ENCODE measurements around the gene MSI2.

The MSI2 gene

DNA sequence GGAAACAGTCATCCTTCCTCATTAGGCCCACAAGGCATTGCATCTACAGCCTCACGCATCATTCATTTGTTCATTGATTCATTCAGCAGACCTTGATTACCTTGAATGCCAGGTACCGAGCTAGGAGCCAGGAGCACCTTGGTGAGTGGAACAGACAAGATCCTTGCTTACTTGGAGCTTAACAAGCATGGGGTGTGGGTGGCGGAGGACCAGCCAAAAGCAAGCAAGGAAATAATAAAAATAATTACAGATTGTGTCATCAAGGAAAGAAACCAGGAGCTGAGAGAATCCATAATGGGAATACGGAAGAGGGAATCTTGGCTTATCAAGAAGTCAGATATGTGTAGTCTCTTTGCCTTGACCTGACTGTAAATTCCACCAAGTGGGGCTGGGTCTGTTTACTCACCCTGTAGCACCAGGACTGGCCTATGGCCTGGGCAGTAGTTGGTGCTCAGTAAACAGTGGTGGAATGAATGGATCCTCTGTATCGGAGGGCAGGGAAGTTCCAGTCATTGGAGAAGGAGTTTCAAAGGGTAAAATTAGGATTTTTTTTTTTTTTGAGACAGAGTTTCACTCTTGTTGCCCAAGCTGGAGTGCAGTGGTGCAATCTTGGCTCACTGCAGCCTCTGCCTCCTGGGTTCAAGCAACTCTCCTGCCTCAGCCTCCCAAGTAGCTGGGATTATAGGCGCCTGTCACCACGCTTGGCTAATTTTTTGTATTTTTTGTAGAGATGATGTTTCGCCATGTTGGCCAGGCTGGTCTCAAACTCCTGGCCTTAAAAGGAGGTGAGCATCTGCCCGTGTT, 157.7 kb downstream of the MSI2 start:
- peaks cover 16% of the 10 kb centered on the region for H3K4me1 ChIP-seq (ENCODE audit: control insufficient read depth, insufficient read depth, low read length)
- no peaks in the 10 kb centered on the region for H3K27me3 ChIP-seq (ENCODE audit: control insufficient read depth, insufficient read depth, low read length)
- H3K36me3 ChIP-seq (ENCODE audit: control insufficient read depth, insufficient read depth, low read length): no peaks in the 10 kb centered on the region
- H3K9me3 ChIP-seq (ENCODE audit: control insufficient read depth, low read length): no peaks in the 10 kb centered on the region
- H3K4me3 ChIP-seq (ENCODE audit: low read length): no peak overlapping the region
- no peak overlapping the region for H3K9ac ChIP-seq (ENCODE audit: low read length)

DNA sequence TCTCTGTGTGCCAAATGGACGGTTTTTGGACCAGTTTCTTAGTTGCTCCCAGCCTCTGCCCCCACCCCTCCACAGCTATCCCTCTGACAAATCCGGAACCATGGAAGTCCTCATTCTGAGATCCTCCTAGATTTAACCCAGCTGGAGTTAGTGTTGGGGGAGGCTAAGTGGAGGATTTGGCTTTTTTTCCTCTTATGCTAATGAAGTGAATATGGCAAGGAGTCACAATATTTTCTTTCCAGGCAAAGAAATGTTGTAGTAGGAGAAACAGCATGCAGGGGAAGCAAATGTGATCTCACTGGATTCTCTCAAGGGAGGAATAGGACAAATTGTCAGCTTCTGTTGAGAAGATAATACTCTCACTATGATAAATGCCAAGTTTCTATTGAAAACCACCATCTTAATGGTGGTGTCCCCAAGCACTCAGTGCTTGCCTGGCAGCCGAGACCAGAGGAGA, 159.5 kb downstream of the MSI2 start:
- peaks cover 15% of the 10 kb centered on the region for H3K4me1 ChIP-seq (ENCODE audit: control insufficient read depth, insufficient read depth, low read length)
- no peak overlapping the region for H3K4me3 ChIP-seq (ENCODE audit: low read length)
- H3K27me3 ChIP-seq (ENCODE audit: control insufficient read depth, insufficient read depth, low read length): no peaks in the 10 kb centered on the region
- no peaks in the 10 kb centered on the region for H3K36me3 ChIP-seq (ENCODE audit: control insufficient read depth, insufficient read depth, low read length)
- H3K9me3 ChIP-seq (ENCODE audit: control insufficient read depth, low read length): no peaks in the 10 kb centered on the region
- H3K9ac ChIP-seq (ENCODE audit: low read length): no peak overlapping the region

DNA sequence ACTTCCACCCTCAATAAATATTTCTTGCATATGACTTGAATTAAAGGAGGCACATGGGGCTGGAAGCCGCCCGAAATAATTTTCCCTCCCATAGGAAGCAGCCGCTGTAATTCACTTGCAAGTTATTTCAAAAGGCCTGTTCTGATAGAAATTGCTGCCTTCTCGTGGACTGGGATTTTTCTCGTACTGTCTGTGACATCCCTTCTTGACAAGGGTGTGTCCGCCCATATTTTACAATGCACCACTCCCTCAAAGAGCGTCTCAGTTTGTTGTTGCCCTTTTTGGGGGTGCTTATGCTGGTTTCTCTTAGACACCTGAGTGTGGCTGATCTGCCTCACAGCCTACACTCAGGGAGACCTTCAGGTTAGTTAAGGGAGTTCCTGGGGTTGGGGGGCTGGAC, 160.0 kb downstream of the MSI2 start:
- Histone ChIP-seq H3K4me1 (ENCODE audit: control insufficient read depth, insufficient read depth, low read length) (peaks cover 17% of the 10 kb centered on the region), H3K4me3 (ENCODE audit: low read length) (no peak overlapping the region), H3K9me3 (ENCODE audit: control insufficient read depth, low read length) (no peaks in the 10 kb centered on the region), H3K36me3 (ENCODE audit: control insufficient read depth, insufficient read depth, low read length) (no peaks in the 10 kb centered on the region), H3K9ac (ENCODE audit: low read length) (no peak overlapping the region), H3K27me3 (ENCODE audit: control insufficient read depth, insufficient read depth, low read length) (no peaks in the 10 kb centered on the region)

DNA sequence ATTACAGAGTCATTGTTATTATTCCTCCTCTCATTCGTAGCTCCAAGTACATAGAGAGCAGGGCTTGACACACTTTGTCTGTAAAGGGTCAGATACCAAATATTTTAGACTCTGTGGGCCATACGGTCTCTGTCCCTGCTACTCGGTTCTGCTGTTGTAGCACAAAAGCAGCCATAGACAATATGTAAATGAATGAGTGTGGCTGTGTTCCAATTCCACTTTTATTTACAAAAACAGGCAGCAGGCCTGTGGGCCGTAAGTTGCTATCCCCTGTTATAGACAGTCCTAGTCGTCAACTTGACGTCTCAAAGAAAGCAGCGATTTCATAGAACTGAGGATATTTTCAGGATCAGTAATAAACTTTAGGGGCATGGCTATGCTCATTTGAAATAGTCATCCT, 161.6 kb downstream of the MSI2 start:
- peaks cover 22% of the 10 kb centered on the region for H3K4me1 ChIP-seq (ENCODE audit: control insufficient read depth, insufficient read depth, low read length)
- no peak overlapping the region for H3K9ac ChIP-seq (ENCODE audit: low read length)
- no peaks in the 10 kb centered on the region for H3K9me3 ChIP-seq (ENCODE audit: control insufficient read depth, low read length)
- H3K4me3 ChIP-seq (ENCODE audit: low read length): no peak overlapping the region
- H3K36me3 ChIP-seq (ENCODE audit: control insufficient read depth, insufficient read depth, low read length): no peaks in the 10 kb centered on the region
- no peaks in the 10 kb centered on the region for H3K27me3 ChIP-seq (ENCODE audit: control insufficient read depth, insufficient read depth, low read length)

- H3K27me3 ChIP-seq (ENCODE audit: control insufficient read depth, insufficient read depth, low read length): no peaks in the 10 kb centered on the region
- no peaks in the 10 kb centered on the region for H3K9me3 ChIP-seq (ENCODE audit: control insufficient read depth, low read length)
- H3K4me3 ChIP-seq (ENCODE audit: low read length): no peak overlapping the region
- peaks cover 22% of the 10 kb centered on the region for H3K4me1 ChIP-seq (ENCODE audit: control insufficient read depth, insufficient read depth, low read length)
- no peak overlapping the region for H3K9ac ChIP-seq (ENCODE audit: low read length)
- H3K36me3 ChIP-seq (ENCODE audit: control insufficient read depth, insufficient read depth, low read length): no peaks in the 10 kb centered on the region
These were observed 162.3 kb downstream of the MSI2 start for GRCh38 chr17:57418463-57419246.

- Histone ChIP-seq H3K4me1 (ENCODE audit: control insufficient read depth, insufficient read depth, low read length) (peaks cover 9% of the 10 kb centered on the region), H3K36me3 (ENCODE audit: control insufficient read depth, insufficient read depth, low read length) (no peaks in the 10 kb centered on the region), H3K4me3 (ENCODE audit: low read length) (no peak overlapping the region), H3K27me3 (ENCODE audit: control insufficient read depth, insufficient read depth, low read length) (no peaks in the 10 kb centered on the region), H3K9me3 (ENCODE audit: control insufficient read depth, low read length) (no peaks in the 10 kb centered on the region), H3K9ac (ENCODE audit: low read length) (no peak overlapping the region)
These were observed 163.7 kb downstream of the MSI2 start for GRCh38 chr17:57419940-57420550.

DNA sequence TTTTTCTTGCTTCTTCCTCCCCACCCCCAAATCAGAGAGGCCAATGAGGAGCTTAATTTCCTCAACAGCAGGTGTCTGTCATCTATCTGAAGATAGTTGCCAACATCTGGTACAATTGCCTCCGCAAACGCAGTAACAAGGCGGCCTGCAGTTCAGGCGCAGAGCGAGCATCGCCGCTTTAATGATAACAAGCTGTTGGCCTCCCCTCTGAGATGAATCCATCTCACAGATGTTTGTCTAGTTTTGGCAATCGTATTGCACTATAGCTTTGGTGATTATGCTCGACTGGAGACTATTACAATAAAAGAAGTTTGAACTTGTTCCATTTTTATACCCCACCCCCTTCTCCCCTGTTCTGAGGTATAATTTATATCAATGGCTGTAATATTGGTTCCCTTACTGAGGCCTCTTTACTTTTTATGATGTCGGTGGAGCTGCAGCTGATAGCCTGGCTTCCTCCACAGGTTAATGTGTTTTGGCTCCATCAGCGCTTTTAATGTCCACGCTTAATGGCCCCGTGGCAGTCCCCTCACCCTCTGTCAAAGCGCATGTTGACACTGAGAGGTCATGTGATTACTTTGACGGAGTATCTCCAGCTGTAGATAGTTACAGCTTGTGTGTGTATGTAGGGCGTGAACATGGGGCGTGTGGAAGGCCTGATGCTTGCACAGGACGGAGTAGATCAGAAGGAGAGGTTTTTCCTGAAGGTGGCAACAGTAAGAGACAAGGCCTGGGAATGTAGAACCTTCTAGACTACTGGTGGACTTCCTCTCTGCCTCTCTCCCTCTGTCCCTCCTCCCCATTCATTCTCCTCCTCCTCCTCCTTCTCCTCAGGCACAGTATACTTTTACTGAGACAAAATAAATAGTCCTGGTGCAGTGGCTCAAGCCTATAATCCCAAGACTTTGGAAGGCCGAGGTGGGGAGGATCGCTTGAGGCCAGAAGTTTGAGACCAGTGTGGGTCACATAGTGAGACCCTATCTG, 164.7 kb downstream of the MSI2 start:
- Histone ChIP-seq H3K9ac (ENCODE audit: low read length) (no peak overlapping the region), H3K27me3 (ENCODE audit: control insufficient read depth, insufficient read depth, low read length) (no peaks in the 10 kb centered on the region)

GRCh38 chr17:57422574-57423164, 166.3 kb downstream of the MSI2 start:
- Histone ChIP-seq H3K36me3 (ENCODE audit: control insufficient read depth, insufficient read depth, low read length) (no peaks in the 10 kb centered on the region), H3K4me3 (ENCODE audit: low read length) (no peak overlapping the region), H3K9ac (ENCODE audit: low read length) (no peak overlapping the region), H3K9me3 (ENCODE audit: control insufficient read depth, low read length) (no peaks in the 10 kb centered on the region), H3K4me1 (ENCODE audit: control insufficient read depth, insufficient read depth, low read length) (peaks cover 7% of the 10 kb centered on the region), H3K27me3 (ENCODE audit: control insufficient read depth, insufficient read depth, low read length) (no peaks in the 10 kb centered on the region)

More for the DNA sequence above, 164.7 kb downstream of the MSI2 start:
- Histone ChIP-seq H3K4me1 (ENCODE audit: control insufficient read depth, insufficient read depth, low read length) (peaks cover 7% of the 10 kb centered on the region), H3K4me3 (ENCODE audit: low read length) (no peak overlapping the region), H3K36me3 (ENCODE audit: control insufficient read depth, insufficient read depth, low read length) (no peaks in the 10 kb centered on the region), H3K9me3 (ENCODE audit: control insufficient read depth, low read length) (no peaks in the 10 kb centered on the region)

DNA sequence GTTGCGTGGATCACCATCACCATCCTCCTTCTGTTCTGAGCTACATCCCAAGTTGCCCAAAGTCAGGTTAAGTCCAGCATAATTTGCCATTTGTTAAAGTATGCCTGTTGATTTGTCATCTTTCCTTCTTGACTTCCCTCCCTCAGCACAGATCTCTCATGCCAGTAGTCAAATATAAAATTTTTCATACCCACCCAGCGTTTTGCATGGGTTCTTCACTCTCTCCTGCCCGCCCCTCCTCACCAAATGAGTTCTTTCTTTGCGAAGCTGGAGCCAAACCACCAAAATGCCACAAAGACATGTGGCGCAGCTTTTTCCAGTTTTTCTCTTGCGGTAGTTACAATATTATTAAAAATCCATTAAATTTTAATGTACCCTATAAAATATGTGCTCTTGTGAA, 167.2 kb downstream of the MSI2 start:
- no peak overlapping the region for H3K9ac ChIP-seq (ENCODE audit: low read length)
- no peaks in the 10 kb centered on the region for H3K9me3 ChIP-seq (ENCODE audit: control insufficient read depth, low read length)
- H3K36me3 ChIP-seq (ENCODE audit: control insufficient read depth, insufficient read depth, low read length): no peaks in the 10 kb centered on the region
- no peak overlapping the region for H3K4me3 ChIP-seq (ENCODE audit: low read length)
- no peaks in the 10 kb centered on the region for H3K27me3 ChIP-seq (ENCODE audit: control insufficient read depth, insufficient read depth, low read length)
- H3K4me1 ChIP-seq (ENCODE audit: control insufficient read depth, insufficient read depth, low read length): peaks cover 7% of the 10 kb centered on the region

DNA sequence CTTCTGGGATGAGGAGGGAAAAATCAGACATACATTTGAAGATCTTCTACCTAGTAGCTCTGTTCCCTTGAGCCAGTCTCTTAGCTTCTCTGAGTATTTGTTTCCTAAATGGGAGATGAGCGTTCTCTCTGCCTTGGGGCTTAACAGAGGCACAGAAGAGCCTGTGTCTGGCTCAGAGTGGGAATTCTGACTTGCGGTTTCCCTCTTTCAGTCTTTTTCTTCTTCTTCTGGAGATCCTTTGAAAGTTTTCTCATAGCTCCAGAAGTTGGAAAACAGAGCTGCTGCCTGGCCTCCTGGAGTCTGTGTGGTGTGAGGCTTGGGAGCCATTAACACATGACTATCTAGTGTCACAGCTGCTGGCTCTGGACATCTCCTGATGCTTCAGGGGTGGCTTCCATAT, 167.9 kb downstream of the MSI2 start:
- H3K4me3 ChIP-seq (ENCODE audit: low read length): no peak overlapping the region

GRCh38 chr17:57424777-57425188, 168.5 kb downstream of the MSI2 start:
- no peaks in the 10 kb centered on the region for H3K27me3 ChIP-seq (ENCODE audit: control insufficient read depth, insufficient read depth, low read length)
- peaks cover 7% of the 10 kb centered on the region for H3K4me1 ChIP-seq (ENCODE audit: control insufficient read depth, insufficient read depth, low read length)
- H3K9ac ChIP-seq (ENCODE audit: low read length): no peak overlapping the region
- no peak overlapping the region for H3K4me3 ChIP-seq (ENCODE audit: low read length)
- H3K36me3 ChIP-seq (ENCODE audit: control insufficient read depth, insufficient read depth, low read length): no peaks in the 10 kb centered on the region
- H3K9me3 ChIP-seq (ENCODE audit: control insufficient read depth, low read length): no peaks in the 10 kb centered on the region

More for the DNA sequence above, 167.9 kb downstream of the MSI2 start:
- Histone ChIP-seq H3K4me1 (ENCODE audit: control insufficient read depth, insufficient read depth, low read length) (peaks cover 7% of the 10 kb centered on the region), H3K27me3 (ENCODE audit: control insufficient read depth, insufficient read depth, low read length) (no peaks in the 10 kb centered on the region), H3K9ac (ENCODE audit: low read length) (no peak overlapping the region), H3K9me3 (ENCODE audit: control insufficient read depth, low read length) (no peaks in the 10 kb centered on the region), H3K36me3 (ENCODE audit: control insufficient read depth, insufficient read depth, low read length) (no peaks in the 10 kb centered on the region)
